A673 (cell line): ENCODE results near the gene ATP10D.

Source experiments
- EZH2 ChIP-seq: fragments of 200-600 bp; sonication (generic); IDR thresholded peaks from 2 replicates; pipeline ENCODE4 v1.6.1; 2017; ENCODE audit warnings: borderline replicate concordance, low read depth, mild to moderate bottlenecking, mixed read lengths, antibody characterized with exemption, low read length; ENCODE audit not compliant: poor library complexity, severe bottlenecking
- TF ChIP-seq, protein P1 (sequence below): fragments of 300-800, 200-600 bp; sonication (generic); conservative IDR thresholded peaks from 2 replicates; pipeline ENCODE4 v1.5.1; 2017; ENCODE audit warnings: low read depth, mild to moderate bottlenecking, antibody characterized with exemption, low read length, moderate library complexity, mixed read lengths

DNA sequence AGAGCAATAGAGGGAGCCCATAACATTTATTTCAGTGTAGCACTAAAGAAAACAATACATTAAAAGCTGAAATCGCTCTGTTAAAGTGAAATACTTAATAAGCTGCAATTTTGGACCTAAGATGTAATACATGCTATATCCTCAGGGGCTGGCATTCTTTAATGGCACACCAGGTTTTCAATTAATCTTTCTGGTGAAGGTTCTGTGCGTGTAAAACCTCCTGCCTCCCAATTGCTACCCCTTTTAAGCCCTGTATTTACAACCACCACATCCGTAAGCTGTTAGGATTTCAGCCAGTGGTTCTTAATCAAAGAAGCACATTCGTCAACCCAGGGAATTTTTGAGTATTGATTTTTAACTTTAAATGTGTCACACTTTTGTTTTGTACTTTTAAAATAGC is 14.0 kb upstream of the ATP10D start:
- TF ChIP-seq, protein P1, sequence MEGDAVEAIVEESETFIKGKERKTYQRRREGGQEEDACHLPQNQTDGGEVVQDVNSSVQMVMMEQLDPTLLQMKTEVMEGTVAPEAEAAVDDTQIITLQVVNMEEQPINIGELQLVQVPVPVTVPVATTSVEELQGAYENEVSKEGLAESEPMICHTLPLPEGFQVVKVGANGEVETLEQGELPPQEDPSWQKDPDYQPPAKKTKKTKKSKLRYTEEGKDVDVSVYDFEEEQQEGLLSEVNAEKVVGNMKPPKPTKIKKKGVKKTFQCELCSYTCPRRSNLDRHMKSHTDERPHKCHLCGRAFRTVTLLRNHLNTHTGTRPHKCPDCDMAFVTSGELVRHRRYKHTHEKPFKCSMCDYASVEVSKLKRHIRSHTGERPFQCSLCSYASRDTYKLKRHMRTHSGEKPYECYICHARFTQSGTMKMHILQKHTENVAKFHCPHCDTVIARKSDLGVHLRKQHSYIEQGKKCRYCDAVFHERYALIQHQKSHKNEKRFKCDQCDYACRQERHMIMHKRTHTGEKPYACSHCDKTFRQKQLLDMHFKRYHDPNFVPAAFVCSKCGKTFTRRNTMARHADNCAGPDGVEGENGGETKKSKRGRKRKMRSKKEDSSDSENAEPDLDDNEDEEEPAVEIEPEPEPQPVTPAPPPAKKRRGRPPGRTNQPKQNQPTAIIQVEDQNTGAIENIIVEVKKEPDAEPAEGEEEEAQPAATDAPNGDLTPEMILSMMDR, result no peak
- TF ChIP-seq EZH2, result no peak
